HCT116 (cell line): Measurements from ENCODE around the gene AKAP8.

Experiments used
- CTCF ChIP-seq, 3 experiments: fragments of 200-600 bp in 1 of 3; sonication (generic) in 1 of 3; IDR thresholded peaks in 2 of 3; conservative IDR thresholded peaks in 1 of 3; 2 replicates each; pipeline ENCODE4 v1.5.1; 2012 to 2017; ENCODE audit warnings: low read depth in 2 of 3, low read length in 2 of 3, antibody characterized with exemption in 1 of 3, borderline replicate concordance in 1 of 3, control low read depth in 1 of 3, mild to moderate bottlenecking in 1 of 3, mixed read lengths in 1 of 3, mixed run types in 1 of 3, moderate library complexity in 1 of 3; ENCODE audit not compliant: insufficient read depth in 1 of 3
- FOSL1 ChIP-seq: IDR thresholded peaks from 2 replicates; pipeline ENCODE4 v1.6.1; 2012; ENCODE audit warnings: low read depth
- POLR2A ChIP-seq: IDR thresholded peaks from 2 replicates; pipeline ENCODE4 v1.7.0; 2011; ENCODE audit warnings: borderline replicate concordance; ENCODE audit not compliant: insufficient read depth, insufficient read length; ENCODE audit errors: extremely low read depth
- POLR2AphosphoS5 ChIP-seq: IDR thresholded peaks from 2 replicates; pipeline ENCODE4 v1.6.1; 2011; ENCODE audit warnings: mild to moderate bottlenecking, low read depth, low read length, moderate library complexity
- RAD21 ChIP-seq: IDR thresholded peaks from 2 replicates; pipeline ENCODE4 v1.6.1; 2012; ENCODE audit warnings: low read depth, mild to moderate bottlenecking
- TCF7L2 ChIP-seq: IDR thresholded peaks from 2 replicates; pipeline ENCODE4 v1.7.0; 2011; ENCODE audit warnings: borderline replicate concordance, inconsistent platforms; ENCODE audit not compliant: insufficient read depth, insufficient read length; ENCODE audit errors: extremely low read depth

GRCh38 chr19:15328312-15328711, 51.3 kb downstream of the AKAP8 start:
- TF ChIP-seq CTCF (IDR thresholded peaks at IDR 0.05 in 2 of 3, conservative IDR thresholded peaks at IDR 0.05 in 1 of 3; ENCODE audit: borderline replicate concordance in 1 of 3, insufficient read depth in 1 of 3, low read depth in 2 of 3, low read length in 2 of 3) (no peak), POLR2AphosphoS5 (no peak), TCF7L2 (no peak), RAD21 (no peak), POLR2A (no peak), FOSL1 (no peak)
